Body of pancreas (tissue), 4 donors: ENCODE results near the gene IQCF5. TPM values are rescaled to one million over a fixed set of nuclear protein-coding genes. Genes with fewer than 3 reads are reported as not detected.

ENCODE experiments used
- ATAC-seq: fragments of 150-250 bp; one replicate; pipeline ENCODE4 v1.9.1; 2016
- DNase-seq, 4 donors: peaks; one replicate each; pipeline ENCODE4 v3.0.0-alpha.2; 2019
- H3K27ac ChIP-seq, 4 donors: fragments of 200-600 bp; sonication (generic); 1 replicate in 3 of 4; 2 replicates in 1 of 4; pipeline versions ENCODE4 v1.5.1 to v1.6.1; 2016 to 2019; ENCODE audit warnings: mild to moderate bottlenecking in 1 of 4, mixed read lengths in 1 of 4, moderate library complexity in 1 of 4
- H3K27me3 ChIP-seq, 2 donors: fragments of 200-600 bp; sonication (generic); one replicate each; pipeline ENCODE4 v1.6.0; 2016; ENCODE audit warnings: mild to moderate bottlenecking in 1 of 2
- H3K36me3 ChIP-seq, 2 donors: fragments of 200-600 bp; sonication (generic); replicated peaks in 1 of 2; 2 replicates each; pipeline ENCODE4 v1.5.1; 2016; ENCODE audit warnings: low read depth in 2 of 2; ENCODE audit not compliant: insufficient read depth in 1 of 2
- H3K4me1 ChIP-seq: fragments of 200-600 bp; sonication (generic); one replicate; pipeline ENCODE4 v1.6.0; 2016
- H3K4me3 ChIP-seq, 2 donors: fragments of 200-600 bp; sonication (generic); 1 replicate in 1 of 2; 2 replicates in 1 of 2; pipeline ENCODE4 v1.5.1; 2016 to 2019
- H3K9me3 ChIP-seq, 3 donors: fragments of 200-600 bp; sonication (generic); 1 replicate in 2 of 3; 2 replicates in 1 of 3; pipeline ENCODE4 v1.5.1; 2016
- CTCF ChIP-seq, 7 experiments: fragments of 450-650 bp in 4 of 7; fragments of 200-600 bp in 3 of 7; sonication (generic) in 3 of 7; IDR thresholded peaks; one replicate each; pipeline ENCODE4 v1.5.1; 2016 to 2019; ENCODE audit warnings: antibody characterized with exemption in 7 of 7
- POLR2A ChIP-seq, 3 donors: fragments of 450-650 bp; IDR thresholded peaks; one replicate each; pipeline ENCODE4 v1.6.1; 2016; ENCODE audit warnings: antibody characterized with exemption in 3 of 3, mild to moderate bottlenecking in 2 of 3
- WGBS, 2 donors: methylation state at CpG; one replicate each; pipeline ENCODE4 v1.1.5; 2017; 5-methylcytosine and 5-hydroxymethylcytosine counted together
- intact Hi-C: fragments of 100-400 bp; cut with DNase I; formaldehyde crosslinking; loops from one replicate; pipeline ENCODE4 v1.15.1; 2023
- total RNA-seq, 2 donors: library from RNA; depleted of rRNA; stranded (reverse); fragments of >200 nt; gene quantifications; one replicate each; pipeline ENCODE4 v1.1.0, GENCODE V29; 2016

The IQCF5 gene
- total RNA-seq, 2 donors from 2014 or later: not detected

GRCh38 chr3:51845129-51845528, 30.3 kb downstream of the IQCF5 start:
- Histone ChIP-seq H3K27ac (no peak overlapping the region), H3K4me3 (no peak overlapping the region), H3K36me3 (no peaks in the 10 kb centered on the region), H3K9me3 (peaks cover 0 to 7% (median 0%) of the 10 kb centered on the region in 3 donors), H3K27me3 (no peaks in the 10 kb centered on the region), H3K4me1 (no peaks in the 10 kb centered on the region)
- ATAC-seq (no peak), DNase-seq (no peak)
- TF ChIP-seq POLR2A (IDR thresholded peaks at IDR 0.05) (no peak), CTCF (IDR thresholded peaks at IDR 0.05) (no peak)
- 53 to 65% methylated on average over 7 of the region's 7 CpGs for WGBS, 2 donors
- intact Hi-C loops: no loop called here

GRCh38 chr3:51836606-51837005, 38.8 kb downstream of the IQCF5 start:
- Histone ChIP-seq H3K27me3 (no peaks in the 10 kb centered on the region), H3K27ac (no peak overlapping the region), H3K4me3 (no peak overlapping the region), H3K4me1 (no peaks in the 10 kb centered on the region), H3K36me3 (no peaks in the 10 kb centered on the region), H3K9me3 (no peaks in the 10 kb centered on the region)
- DNase-seq: no peak
- 71 to 80% methylated on average over 5 of the region's 5 CpGs for WGBS, 2 donors
- TF ChIP-seq POLR2A (IDR thresholded peaks at IDR 0.05): no peak
- no peak for TF ChIP-seq CTCF (IDR thresholded peaks at IDR 0.05)
- intact Hi-C loops: no loop called here
- ATAC-seq: no peak

GRCh38 chr3:51830836-51831385, 44.5 kb downstream of the IQCF5 start:
- no peak for ATAC-seq
- TF ChIP-seq POLR2A (IDR thresholded peaks at IDR 0.05) (no peak), CTCF (IDR thresholded peaks at IDR 0.05) (no peak)
- intact Hi-C loops: no loop called here

GRCh38 chr3:51830345-51830744, 45.1 kb downstream of the IQCF5 start:
- no peak overlapping the region for H3K27ac ChIP-seq
- WGBS, 2 donors: 91 to 95% methylated on average over 6 to 13 of the region's 13 CpGs
- H3K9me3 ChIP-seq: peaks cover 0 to 7% (median 0%) of the 10 kb centered on the region in 3 donors
- H3K36me3 ChIP-seq: no peaks in the 10 kb centered on the region
- DNase-seq (no peak), ATAC-seq (no peak)
- TF ChIP-seq POLR2A (IDR thresholded peaks at IDR 0.05) (no peak), CTCF (IDR thresholded peaks at IDR 0.05) (no peak)
- H3K27me3 ChIP-seq: no peaks in the 10 kb centered on the region
- intact Hi-C loops: no loop called here
- H3K4me3 ChIP-seq: no peak overlapping the region
- H3K4me1 ChIP-seq: no peaks in the 10 kb centered on the region

More at GRCh38 chr3:51830836-51831385, 44.5 kb downstream of the IQCF5 start:
- Histone ChIP-seq H3K27ac (no peak overlapping the region), H3K27me3 (no peaks in the 10 kb centered on the region), H3K36me3 (no peaks in the 10 kb centered on the region), H3K9me3 (peaks cover 0 to 7% (median 0%) of the 10 kb centered on the region in 3 donors), H3K4me3 (no peak overlapping the region), H3K4me1 (no peaks in the 10 kb centered on the region)
- 47 to 52% methylated on average over 4 of the region's 4 CpGs for WGBS, 2 donors
- no peak for DNase-seq

GRCh38 chr3:51828297-51828696, 47.1 kb downstream of the IQCF5 start:
- Histone ChIP-seq H3K36me3 (no peaks in the 10 kb centered on the region), H3K4me3 (no peak overlapping the region), H3K4me1 (no peaks in the 10 kb centered on the region), H3K27ac (no peak overlapping the region), H3K9me3 (peaks cover 0 to 7% (median 0%) of the 10 kb centered on the region in 3 donors), H3K27me3 (no peaks in the 10 kb centered on the region)
- WGBS, 2 donors: 41 to 58% methylated on average over 1 of the region's 1 CpG
- intact Hi-C loops: no loop called here
- no peak for TF ChIP-seq CTCF (IDR thresholded peaks at IDR 0.05)
- TF ChIP-seq POLR2A (IDR thresholded peaks at IDR 0.05): no peak
- ATAC-seq (no peak), DNase-seq (no peak)
